HG02588 (cell line): ENCODE results near the gene INHBA.

Experiments used
- ATAC-seq: cut with Tn5 transposase; IDR thresholded peaks from one replicate; pipeline ENCODE4 v1.9.1; 2021; ENCODE audit warnings: mild to moderate bottlenecking, moderate library complexity; ENCODE audit not compliant: unreplicated experiment

The INHBA gene

GRCh38 chr7:41711283-41712064 is 8.6 kb upstream of the INHBA start:
- ATAC-seq = no peak

- ATAC-seq = no peak
Observed at GRCh38 chr7:41710838-41711237, 7.9 kb upstream of the INHBA start.

- no peak for ATAC-seq
Observed at GRCh38 chr7:41709621-41710020, 6.7 kb upstream of the INHBA start.

GRCh38 chr7:41708581-41709358 is 5.9 kb upstream of the INHBA start:
- ATAC-seq = no peak

DNA sequence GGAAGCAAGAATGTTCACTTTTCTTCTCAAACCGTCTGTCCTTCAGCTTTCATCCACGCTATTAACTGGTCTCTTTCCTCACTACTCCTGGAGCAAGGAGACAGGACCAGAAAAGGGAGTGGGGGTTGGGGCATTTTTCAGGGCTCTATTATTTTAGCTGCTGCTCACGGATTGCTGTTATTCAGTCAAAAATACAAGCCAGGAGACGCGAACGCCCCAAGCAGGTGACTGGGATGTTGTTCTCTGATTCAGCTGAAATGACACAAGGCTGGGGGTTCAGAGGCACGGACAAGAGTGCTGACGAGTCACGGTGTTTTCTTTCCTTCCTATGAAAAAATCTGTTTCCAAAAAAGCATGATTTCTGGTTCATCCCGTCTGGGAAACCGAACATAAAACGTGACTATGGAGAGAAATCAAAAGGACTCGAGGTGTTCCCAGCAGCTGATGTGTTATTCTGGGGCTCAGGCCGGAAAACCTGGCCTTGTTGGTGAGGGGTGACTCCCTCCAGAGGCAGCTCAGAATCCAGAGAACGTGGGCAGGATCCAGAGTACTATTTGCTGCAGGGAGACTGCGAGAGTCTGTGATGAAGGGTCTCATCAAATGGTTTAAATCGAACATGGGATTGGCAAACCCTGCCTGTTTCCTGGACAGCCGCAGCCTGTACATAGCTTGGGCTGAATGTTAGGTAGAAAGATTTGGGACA is 3.5 kb upstream of the INHBA start:
- no peak for ATAC-seq

DNA sequence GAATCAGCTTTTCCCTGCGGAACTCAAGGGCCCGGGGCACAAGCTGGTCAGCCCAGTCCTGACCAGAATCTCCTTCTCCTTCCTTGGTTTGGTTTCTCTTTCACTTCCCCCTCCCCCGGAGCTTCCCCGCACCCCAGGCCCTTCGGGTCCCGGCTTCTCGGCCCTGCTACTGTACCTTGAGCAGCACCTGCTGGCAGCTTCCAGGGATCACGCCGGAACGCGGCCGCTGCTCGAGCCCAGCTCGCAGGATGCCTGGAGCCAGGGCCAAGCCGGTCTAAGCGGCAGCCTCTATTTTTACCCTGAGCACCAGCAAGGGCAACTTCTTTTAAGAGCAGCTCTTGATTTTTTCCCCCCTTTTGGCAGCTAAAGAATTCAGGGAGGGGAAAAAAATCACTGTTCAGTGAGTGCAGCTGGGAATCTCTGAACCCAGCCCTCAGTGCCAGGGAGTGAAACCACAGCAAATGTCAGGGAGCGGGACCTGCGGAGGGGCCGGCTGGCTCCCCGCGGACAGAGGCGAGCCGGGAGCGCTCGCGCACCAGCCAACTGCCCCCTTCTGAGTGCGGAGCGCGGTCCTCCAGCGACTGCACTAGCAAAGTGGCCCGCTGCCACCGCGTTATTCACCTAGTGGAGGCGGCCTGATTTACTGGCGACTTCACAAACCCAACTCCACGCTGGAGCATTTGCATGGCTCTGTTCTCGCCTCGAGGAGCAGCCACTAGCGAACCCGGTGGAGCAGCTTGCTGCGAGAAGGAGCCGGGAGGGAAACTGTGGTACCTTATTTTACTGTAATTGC is 2.4 kb upstream of the INHBA start:
- peak; percentile 97 for ATAC-seq

DNA sequence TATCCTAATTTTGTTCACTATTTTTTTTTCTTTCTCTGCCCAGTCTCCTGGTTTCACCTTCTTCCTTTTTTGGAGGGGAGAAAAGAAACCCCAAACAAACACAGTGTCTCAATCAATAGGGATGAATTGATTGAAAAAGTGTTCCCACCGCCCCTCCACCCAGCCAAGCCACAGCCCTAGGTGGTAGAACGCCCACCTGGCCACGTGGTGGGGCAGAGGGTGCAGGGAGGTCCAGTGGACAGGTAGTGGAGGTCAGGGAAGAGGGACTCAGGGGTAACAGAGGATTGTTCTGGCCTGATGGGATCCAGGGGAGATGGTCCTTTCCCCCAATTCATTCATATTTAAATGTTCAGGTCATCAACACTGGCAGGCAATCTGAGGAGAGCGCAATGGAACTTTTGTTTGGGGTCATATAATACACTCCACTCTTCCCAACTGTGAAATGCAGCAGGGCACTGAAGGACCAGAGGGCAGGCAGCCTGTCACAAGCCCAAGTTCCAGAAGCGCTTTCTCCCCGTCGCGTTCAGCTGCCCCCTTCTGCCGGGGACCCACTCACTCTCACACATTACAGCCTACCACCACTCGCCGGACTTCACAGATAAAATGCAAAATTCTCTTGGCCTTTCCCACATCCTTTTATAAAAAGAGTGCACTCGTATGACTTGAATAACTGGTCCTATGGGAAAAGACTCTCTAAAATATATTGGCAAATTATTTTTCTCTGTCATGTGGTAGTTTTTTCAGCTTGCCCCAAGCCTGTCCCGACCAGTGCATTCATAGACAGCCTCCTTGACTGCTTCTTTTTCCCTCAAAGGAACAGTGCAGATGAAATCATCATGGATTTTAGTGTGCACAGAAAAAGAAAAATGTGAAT is 1.6 kb downstream of the INHBA start:
- ATAC-seq = no peak

GRCh38 chr7:41700044-41700471 is 2.8 kb downstream of the INHBA start:
- no peak for ATAC-seq

GRCh38 chr7:41699516-41699915 is 3.4 kb downstream of the INHBA start:
- no peak for ATAC-seq

DNA sequence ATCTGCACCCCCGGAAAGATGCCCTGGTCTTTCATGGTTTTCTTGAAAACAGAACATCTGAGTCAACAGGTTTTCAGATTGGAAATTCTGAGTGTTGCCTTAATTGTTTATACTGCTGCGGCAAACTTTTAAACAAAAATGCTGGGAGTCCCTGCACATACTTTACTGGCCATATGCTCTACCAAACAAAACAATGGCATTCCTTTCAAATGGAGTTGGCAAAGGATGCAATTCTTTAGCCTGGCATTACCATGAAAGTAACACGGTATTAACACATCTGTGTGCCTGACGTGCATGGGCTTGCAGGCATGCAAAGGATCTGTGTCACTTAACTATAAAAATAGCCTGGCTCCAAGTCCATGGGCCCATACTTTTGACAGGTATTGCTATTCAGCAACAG is 4.2 kb downstream of the INHBA start:
- no peak for ATAC-seq

- ATAC-seq = no peak
Observed at GRCh38 chr7:41698114-41698513, 4.8 kb downstream of the INHBA start.

DNA sequence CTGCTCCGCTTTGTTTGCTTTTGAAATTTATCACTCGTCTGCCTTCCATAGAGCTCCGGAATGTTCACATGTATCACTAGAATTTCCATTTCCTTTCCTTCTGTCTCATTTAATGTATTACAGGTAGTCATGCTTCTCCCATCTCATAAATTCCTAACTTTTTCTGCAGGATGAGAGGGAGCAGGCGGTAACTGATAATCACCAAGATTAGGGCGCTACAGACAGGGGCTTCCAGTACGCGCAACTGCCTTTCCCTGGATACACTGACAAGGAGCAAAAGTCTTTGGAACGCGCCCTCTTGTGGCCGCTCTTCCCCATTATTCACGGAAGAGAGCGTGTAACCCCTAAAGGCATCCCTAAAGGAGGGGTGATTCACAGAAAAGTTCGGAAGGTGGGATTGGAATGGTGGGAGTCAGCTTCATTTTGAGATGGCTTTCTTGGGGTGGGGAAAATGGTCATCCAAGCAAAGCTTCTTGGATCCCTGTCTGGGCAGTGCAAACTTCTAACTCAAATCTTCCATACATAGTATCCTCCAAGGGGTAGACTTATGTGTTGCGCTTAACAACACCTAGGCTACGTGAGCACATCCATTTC is 6.5 kb downstream of the INHBA start:
- ATAC-seq = no peak

- ATAC-seq = no peak
Observed at GRCh38 chr7:41695661-41696322, 7.1 kb downstream of the INHBA start.

GRCh38 chr7:41694495-41694894 is 8.4 kb downstream of the INHBA start:
- ATAC-seq = no peak

GRCh38 chr7:41693150-41693997 is 9.5 kb downstream of the INHBA start:
- ATAC-seq = no peak

DNA sequence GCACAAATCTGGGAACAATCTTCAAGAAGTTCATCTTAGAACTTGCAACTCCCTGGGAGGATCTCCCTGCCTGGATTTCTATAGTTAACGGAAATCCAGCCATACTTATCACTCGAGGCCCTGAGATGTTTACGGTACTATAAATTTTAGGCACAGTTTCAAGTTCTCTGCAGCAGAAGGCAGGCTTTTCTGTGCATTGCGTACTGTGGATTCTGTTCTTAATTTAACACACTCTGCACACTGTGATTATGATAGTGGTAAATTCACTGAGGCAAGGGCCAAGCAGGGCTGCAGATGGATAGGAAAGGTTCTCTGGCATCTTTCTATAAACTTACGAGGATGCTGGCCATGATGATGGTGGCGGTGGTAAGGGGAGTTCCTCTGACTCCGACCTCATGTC is 10.6 kb downstream of the INHBA start:
- ATAC-seq = no peak

GRCh38 chr7:41691286-41692190 is 11.4 kb downstream of the INHBA start:
- ATAC-seq = no peak
